HG03354 (cell line): Measurements from ENCODE around the gene EPHA1.
A peak's percentile ranks its signal among the peaks of the same experiment; 100 is the strongest.

ENCODE experiments used
- ATAC-seq: cut with Tn5 transposase; IDR thresholded peaks from one replicate; pipeline ENCODE4 v1.9.1; 2021; ENCODE audit warnings: mild to moderate bottlenecking; ENCODE audit not compliant: unreplicated experiment, poor library complexity, severe bottlenecking

Gene EPHA1

GRCh38 chr7:143380646-143381426 is 27.8 kb downstream of the EPHA1 start, which contains the start of gene ZYX:
Gene ZYX (plus strand): TSS chr7:143381345. CDS start chr7:143381572, 227 bp downstream.
- ATAC-seq: peak; percentile 80

GRCh38 chr7:143380260-143380645 is 28.4 kb downstream of the EPHA1 start:
- ATAC-seq: peak; percentile 62

- peak; percentile 1 for ATAC-seq
Observed at GRCh38 chr7:143379611-143380259, 28.9 kb downstream of the EPHA1 start.

- no peak for ATAC-seq
Observed at GRCh38 chr7:143376396-143376795, 32.3 kb downstream of the EPHA1 start.

- no peak for ATAC-seq
Observed at GRCh38 chr7:143375298-143376034, 33.2 kb downstream of the EPHA1 start.

- ATAC-seq: no peak
Observed at GRCh38 chr7:143374561-143374960, 34.1 kb downstream of the EPHA1 start.

GRCh38 chr7:143373255-143373794 is 35.3 kb downstream of the EPHA1 start:
- ATAC-seq: no peak

- ATAC-seq: no peak
Observed at GRCh38 chr7:143372070-143372469, 36.6 kb downstream of the EPHA1 start.

- no peak for ATAC-seq
Observed at GRCh38 chr7:143369678-143370651, 38.7 kb downstream of the EPHA1 start.

- ATAC-seq: no peak
Observed at GRCh38 chr7:143368387-143368786, 40.3 kb downstream of the EPHA1 start.

- no peak for ATAC-seq
Observed at GRCh38 chr7:143367972-143368371, 40.7 kb downstream of the EPHA1 start.

- ATAC-seq: no peak
Observed at GRCh38 chr7:143363016-143363937, 45.4 kb downstream of the EPHA1 start.

GRCh38 chr7:143362131-143363015 is 46.3 kb downstream of the EPHA1 start, which contains the start of gene FAM131B:
Gene FAM131B (minus strand): TSS chr7:143362713. CDS start chr7:143362603, 110 bp downstream.
- ATAC-seq: peak; percentile 55

- no peak for ATAC-seq
Observed at GRCh38 chr7:143361552-143362130, 47.0 kb downstream of the EPHA1 start.

- no peak for ATAC-seq
Observed at GRCh38 chr7:143360788-143361551, 47.7 kb downstream of the EPHA1 start.

GRCh38 chr7:143359771-143360353 is 48.8 kb downstream of the EPHA1 start:
- no peak for ATAC-seq
